GM23338 (cell line): ENCODE results near the gene WASF2.

Experiments used
- CREB1 ChIP-seq: fragments of 250-450 bp; sonication (Bioruptor Pico); IDR thresholded peaks from 2 replicates; pipeline ENCODE4 v1.5.0; 2020; ENCODE audit warnings: low read depth, mild to moderate bottlenecking, moderate library complexity
- EZH2 ChIP-seq: fragments of 200-600 bp; sonication (generic); IDR thresholded peaks from one replicate; pipeline ENCODE4 v1.8.0; 2017; ENCODE audit warnings: antibody characterized with exemption, mild to moderate bottlenecking, low read depth; ENCODE audit not compliant: unreplicated experiment
- JUNB ChIP-seq: IDR thresholded peaks from one replicate; pipeline ENCODE4 v1.6.1; 2016; ENCODE audit warnings: antibody characterized with exemption; ENCODE audit not compliant: unreplicated experiment
- POLR2AphosphoS5 ChIP-seq: IDR thresholded peaks from 2 replicates; pipeline ENCODE4 v1.6.1; 2016; ENCODE audit warnings: antibody characterized with exemption, low read depth
- REST ChIP-seq: IDR thresholded peaks from one replicate; pipeline ENCODE4 v1.6.1; 2018; ENCODE audit warnings: antibody characterized with exemption; ENCODE audit not compliant: unreplicated experiment
- STAT1 ChIP-seq: IDR thresholded peaks from one replicate; pipeline ENCODE4 v1.6.1; 2016; ENCODE audit warnings: antibody characterized with exemption; ENCODE audit not compliant: unreplicated experiment
- ZNF331 ChIP-seq: fragments of 250-450 bp; sonication (Bioruptor Pico); IDR thresholded peaks from 2 replicates; pipeline ENCODE4 v1.5.0; 2020; ENCODE audit warnings: low read depth, mild to moderate bottlenecking, moderate library complexity
- TF ChIP-seq, protein P1 (sequence below), 2 experiments: fragments of 200-600 bp in 1 of 2; sonication (generic) in 1 of 2; conservative IDR thresholded peaks; 2 replicates each; pipeline versions ENCODE4 v1.5.1 to v1.6.1; 2016 to 2017; ENCODE audit warnings: antibody characterized with exemption in 2 of 2, low read depth in 2 of 2, mild to moderate bottlenecking in 2 of 2, moderate library complexity in 1 of 2

DNA sequence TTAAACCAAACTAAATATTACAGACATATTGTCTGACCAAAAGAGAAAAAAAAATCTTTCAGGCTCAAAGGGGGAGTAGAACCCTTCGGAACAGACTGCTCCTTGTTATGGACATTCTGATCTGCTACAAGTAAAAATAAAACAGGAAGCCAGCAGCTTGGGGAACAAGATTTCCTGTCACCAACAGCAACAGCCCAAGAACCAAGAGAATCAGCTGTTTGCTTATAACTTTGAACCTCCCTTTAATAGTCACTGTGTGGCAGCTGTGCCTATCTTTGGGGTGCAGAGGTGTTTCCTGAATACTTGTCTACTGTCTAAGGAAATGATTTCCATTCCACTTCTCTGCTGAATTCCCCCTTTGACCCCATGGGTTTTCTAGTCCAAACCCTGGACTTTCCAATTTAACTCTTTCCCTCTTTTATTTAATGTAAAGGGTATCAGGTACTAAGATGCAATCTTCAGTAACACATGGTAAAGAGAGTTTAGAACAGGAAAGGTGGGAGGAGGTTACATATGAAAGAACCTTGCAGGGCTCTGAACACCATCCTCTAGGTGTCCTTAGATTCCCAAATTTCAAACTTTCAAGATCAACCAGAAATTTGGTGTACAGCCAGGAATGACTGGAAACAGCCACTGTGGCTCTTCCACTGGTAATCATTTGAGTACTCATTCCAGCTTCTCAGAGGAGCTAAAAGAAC is 58.9 kb downstream of the WASF2 start:
- TF ChIP-seq, protein P1, sequence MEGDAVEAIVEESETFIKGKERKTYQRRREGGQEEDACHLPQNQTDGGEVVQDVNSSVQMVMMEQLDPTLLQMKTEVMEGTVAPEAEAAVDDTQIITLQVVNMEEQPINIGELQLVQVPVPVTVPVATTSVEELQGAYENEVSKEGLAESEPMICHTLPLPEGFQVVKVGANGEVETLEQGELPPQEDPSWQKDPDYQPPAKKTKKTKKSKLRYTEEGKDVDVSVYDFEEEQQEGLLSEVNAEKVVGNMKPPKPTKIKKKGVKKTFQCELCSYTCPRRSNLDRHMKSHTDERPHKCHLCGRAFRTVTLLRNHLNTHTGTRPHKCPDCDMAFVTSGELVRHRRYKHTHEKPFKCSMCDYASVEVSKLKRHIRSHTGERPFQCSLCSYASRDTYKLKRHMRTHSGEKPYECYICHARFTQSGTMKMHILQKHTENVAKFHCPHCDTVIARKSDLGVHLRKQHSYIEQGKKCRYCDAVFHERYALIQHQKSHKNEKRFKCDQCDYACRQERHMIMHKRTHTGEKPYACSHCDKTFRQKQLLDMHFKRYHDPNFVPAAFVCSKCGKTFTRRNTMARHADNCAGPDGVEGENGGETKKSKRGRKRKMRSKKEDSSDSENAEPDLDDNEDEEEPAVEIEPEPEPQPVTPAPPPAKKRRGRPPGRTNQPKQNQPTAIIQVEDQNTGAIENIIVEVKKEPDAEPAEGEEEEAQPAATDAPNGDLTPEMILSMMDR (conservative IDR thresholded peaks at IDR 0.05; ENCODE audit: low read depth in 2 of 2) = no peak
- no peak for TF ChIP-seq POLR2AphosphoS5
- no peak for TF ChIP-seq EZH2
- TF ChIP-seq REST = no peak
- no peak for TF ChIP-seq CREB1 (CRISPR knock-in tag)
- TF ChIP-seq JUNB = no peak
- no peak for TF ChIP-seq STAT1
- no peak for TF ChIP-seq ZNF331 (CRISPR knock-in tag)
